ENCODE results near the gene MYOM3.
"Not testable (repeated sequence)": the region's sequence is repeated elsewhere in the genome, so short reads cannot be mapped to it uniquely, and the experiment has no call there.

Gene MYOM3

DNA sequence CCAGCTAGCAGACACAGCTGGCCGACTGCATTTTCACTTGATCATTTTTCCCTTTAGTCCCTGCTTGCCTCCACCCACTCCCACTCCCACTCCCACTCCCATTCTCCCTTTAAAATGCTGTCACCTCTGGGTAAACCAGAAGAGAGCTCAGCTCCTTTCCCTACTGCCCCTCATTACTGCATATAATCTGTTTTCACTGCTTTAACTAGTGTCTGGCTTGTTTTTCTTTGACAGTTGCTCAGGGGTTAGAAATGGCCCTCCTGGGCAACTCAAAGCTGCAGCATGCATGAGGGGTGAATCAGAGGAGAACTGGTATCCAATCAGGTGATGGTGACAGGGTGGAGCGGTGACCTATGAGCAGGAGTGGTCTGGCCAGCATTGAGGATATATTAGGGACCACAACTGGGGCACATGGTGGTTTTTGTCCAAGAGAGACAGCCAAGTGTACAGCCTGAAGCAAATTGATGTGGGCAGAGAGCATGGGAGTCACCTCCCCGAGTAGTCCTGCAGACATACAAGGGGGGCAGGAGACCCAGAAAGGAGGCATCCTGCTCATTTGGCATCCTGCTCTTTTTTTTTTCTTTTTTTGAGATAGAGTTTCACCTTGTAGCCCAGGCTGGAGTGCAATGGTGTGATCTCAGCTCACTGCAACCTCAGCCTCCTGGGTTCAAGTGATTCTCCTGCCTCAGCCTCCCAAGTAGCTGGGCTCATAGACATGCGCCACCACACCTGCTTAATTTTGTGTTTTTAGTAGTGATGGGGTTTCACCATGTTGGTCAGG is 89.2 kb downstream of the MYOM3 start:
- no peak for DNase-seq

DNA sequence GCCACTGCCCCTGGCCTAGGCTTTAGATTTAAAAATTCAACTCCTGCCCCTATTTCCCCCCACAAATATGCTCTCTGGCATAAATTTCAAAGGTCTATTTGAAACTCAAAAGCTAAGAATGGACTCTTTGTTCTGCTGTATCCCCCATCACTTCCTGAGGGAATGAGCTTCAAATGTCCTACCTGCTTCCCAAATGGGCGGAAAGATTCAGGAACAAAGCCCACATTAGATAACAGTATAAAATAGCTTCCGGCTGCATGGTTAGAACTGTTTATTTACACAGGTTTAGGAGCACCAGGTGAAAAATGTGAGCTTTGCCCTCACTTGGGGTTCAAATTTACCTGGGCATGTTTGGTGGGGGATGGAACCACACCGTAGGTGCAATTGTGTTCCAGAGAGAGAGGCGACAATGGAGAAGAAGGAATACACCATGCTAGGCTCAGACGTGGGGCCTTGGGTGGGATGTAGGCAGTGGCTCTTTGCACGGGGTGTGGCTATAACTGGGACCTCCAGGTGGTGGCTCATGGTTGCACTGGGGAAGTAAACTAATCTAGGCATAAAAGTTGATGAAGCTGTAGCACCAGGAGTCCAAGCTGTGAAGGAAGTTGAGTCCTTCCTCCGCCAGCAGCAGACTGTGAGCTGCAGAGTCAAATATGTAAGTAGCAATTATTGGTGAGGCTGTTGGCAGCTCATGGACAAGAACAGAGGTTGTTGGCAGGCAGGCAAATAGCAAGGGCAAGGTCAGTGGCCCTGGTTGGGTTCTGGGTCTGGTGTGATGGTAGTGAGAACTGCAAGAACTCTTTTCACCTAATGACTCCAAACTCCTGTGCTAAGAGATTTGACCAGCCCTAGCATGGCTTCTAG is 90.3 kb downstream of the MYOM3 start:
- DNase-seq = no peak

GRCh38 chr1:24020470-24020869 is 91.5 kb downstream of the MYOM3 start:
- no peak for DNase-seq

GRCh38 chr1:24020025-24020424 is 91.9 kb downstream of the MYOM3 start:
- DNase-seq = no peak

DNA sequence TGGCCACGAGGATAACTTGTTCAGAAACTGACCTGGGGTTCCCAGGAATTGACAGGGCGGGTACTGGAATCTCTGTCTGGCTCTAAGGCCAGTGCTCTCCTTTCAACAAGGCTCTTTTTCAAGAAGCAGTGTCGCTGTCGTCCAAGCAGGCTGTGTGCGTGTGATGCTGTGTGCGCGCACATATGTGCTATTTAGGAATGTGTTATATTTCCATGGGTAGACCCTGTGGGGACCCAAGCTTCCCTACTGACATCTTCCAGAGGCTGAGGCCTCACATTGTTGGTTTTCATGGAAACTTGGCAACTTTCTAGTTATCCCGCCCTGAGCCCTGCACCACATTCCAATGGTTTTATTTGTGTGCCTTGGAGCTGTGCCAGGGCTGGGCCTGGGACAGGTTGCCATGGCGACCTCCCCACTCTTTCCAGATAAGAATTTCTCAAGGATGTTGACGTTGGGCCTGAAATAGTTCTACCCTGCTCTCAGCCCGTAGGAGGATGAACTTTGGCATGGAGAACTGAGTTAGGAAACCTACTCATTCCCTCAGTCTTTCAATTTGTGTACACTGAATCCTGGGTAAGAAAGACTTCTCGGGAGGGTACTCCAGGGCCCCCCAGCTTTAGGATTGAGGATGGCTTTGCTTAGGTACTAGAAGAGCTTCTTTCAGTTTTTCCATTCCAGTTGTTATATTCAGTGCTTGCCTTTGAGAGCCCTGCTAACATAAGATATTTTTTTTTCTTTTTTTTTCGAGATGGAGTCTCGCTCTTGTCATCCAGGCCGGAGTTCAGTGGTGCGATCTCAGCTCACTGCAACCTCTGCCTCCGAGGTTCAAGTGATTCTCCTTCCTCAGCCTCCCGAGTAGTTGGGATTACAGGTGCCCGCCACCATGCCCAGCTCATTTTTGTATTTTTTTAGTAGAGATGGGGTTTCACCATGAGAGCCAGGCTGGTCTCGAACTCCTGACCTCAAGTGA is 93.0 kb downstream of the MYOM3 start:
- DNase-seq = no peak

DNA sequence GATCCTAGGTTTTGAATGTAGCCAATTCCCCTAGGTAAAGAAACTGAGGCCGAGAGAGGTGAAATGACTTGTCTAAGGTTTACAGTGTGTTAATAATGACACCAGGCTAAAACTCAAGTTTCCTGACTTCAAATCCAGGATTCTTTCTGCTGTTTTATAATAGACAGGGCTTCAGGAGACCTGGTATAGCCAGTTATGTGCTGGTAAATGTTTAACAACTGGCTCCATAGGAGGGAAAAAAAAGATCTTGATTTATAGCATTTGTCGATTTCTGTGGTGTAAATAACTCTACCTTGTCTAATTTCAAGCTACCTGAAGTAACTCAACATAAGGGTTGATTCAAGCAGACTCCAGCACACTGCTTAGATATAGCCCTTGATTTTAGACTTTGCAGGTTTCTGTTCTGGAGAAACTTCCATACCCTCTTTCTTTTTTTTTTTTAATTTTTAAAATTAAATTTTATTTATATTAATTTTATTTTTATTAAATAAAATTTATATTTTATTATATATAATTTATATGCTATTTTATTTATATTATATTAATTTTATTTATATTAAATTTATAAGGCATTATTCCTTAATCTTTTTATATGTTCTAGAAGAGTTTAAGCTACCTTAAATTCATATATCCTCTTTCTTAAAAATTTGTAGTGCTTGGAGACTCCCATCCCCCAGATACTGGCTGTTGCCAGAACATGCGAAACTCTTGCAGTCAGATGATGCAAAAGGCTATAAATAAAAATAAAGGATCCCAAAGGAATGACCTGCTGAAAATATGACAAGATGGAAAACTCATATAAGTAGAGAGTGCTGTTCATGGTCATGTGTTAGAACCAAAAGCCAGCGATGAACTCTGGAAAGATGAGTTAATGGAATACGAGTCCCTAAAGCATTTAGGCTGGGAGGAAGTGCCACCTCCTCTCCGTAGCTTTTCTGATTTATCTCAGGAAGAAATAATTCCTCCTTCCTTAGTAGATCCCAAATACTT is 96.4 kb downstream of the MYOM3 start:
- DNase-seq = no peak

DNA sequence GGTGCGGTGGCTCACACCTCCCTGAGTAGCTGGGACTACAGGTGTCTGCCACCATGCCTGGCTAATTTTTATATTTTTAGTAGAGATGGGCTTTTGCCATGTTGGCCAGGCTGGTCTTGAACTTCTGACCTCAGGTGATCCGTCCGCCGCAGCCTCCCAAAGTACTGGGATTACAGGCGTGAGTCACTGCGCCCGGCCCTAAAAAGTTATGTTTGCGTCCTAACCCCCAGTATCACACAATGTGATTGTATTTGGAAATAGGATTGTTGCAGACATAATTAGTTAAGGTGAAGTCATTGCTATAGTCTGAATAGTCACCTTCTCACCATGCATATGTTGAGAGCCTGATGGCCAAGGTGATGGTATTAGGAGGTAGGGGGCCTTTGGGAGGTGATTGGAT is 99.1 kb downstream of the MYOM3 start:
- not testable (repeated sequence) for DNase-seq

GRCh38 chr1:24010650-24011049 is 101.3 kb downstream of the MYOM3 start:
- no peak for DNase-seq

DNA sequence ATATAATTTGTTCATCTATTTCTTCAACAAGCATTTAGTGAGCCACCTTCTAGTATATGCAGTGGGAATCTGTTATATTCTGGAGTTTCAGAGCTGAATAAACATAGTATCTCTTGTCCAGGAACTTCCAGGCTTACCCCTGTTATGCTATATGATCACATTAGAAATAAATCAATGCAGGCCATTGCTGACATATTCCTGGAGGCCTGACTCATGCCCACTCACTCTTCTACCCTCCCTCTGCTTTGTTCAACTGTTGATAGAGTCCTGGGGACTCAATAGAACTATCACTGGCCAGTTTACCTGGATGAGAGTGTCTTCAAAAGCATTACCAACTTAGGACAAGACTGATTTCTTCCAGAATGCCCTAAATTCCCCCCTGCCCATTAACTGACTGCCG is 102.5 kb downstream of the MYOM3 start:
- no peak for DNase-seq

- DNase-seq = not testable (repeated sequence)
Measured at GRCh38 chr1:24008574-24009184, 103.3 kb downstream of the MYOM3 start.

DNA sequence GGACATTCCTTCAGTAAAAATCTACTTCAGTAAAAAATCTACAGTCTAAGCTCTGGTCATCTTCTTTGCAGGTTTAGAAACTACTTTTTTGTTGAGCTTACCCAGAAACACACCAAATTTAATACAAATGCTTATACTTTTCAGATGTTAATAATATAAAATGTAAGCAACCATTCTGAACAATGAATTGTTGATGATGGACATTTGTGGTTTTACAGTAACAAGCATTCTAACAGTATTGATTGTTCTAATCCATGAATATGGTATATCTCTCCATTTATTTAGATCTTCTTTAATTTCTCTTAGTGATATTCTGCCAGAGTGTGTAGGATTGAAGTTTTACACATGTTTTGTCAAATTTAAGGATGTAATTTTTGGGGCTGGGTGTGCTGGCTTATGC is 104.9 kb downstream of the MYOM3 start:
- DNase-seq = no peak
